GM20431 (cell line): ENCODE measurements around the gene MEF2A.

Experiments used
- in situ Hi-C: fragments of 300-500 bp; cut with MseI, MboI; formaldehyde crosslinking; loops from one replicate; pipeline ENCODE4 v1.15.0; 2020; ENCODE audit warnings: low sequenced_read_pairs; ENCODE audit not compliant: unreplicated experiment

The MEF2A gene

GRCh38 chr15:99721104-99721778 lies 155.5 kb downstream of the MEF2A start:
- in situ Hi-C loops, result no loop called here

GRCh38 chr15:99721896-99722295 lies 156.1 kb downstream of the MEF2A start:
- in situ Hi-C loops, result no loop called here

GRCh38 chr15:99722406-99722805 lies 156.6 kb downstream of the MEF2A start:
- in situ Hi-C loops, result no loop called here

GRCh38 chr15:99726333-99726732 lies 160.5 kb downstream of the MEF2A start:
- in situ Hi-C loops, result loop anchor here (25.0 kb wide), 1 partner anchor 464 kb away; the partner anchor contains the start of gene LRRC28

- in situ Hi-C loops, result loop anchor here (25.0 kb wide), 1 partner anchor 465 kb away; the partner anchor contains the start of gene LRRC28
Observed at GRCh38 chr15:99727330-99727729, 161.5 kb downstream of the MEF2A start.

GRCh38 chr15:99727733-99728132 lies 161.9 kb downstream of the MEF2A start:
- in situ Hi-C loops, result loop anchor here (25.0 kb wide), 1 partner anchor 465 kb away; the partner anchor contains the start of gene LRRC28

- in situ Hi-C loops, result loop anchor here (25.0 kb wide), 1 partner anchor 467 kb away; the partner anchor contains the start of gene LRRC28
Observed at GRCh38 chr15:99728916-99729315, 163.1 kb downstream of the MEF2A start.

GRCh38 chr15:99729327-99729726 lies 163.5 kb downstream of the MEF2A start:
- in situ Hi-C loops, result loop anchor here (25.0 kb wide), 1 partner anchor 467 kb away; the partner anchor contains the start of gene LRRC28

GRCh38 chr15:99729920-99730319 lies 164.1 kb downstream of the MEF2A start:
- in situ Hi-C loops, result loop anchor here (25.0 kb wide), 1 partner anchor 468 kb away; the partner anchor contains the start of gene LRRC28

- in situ Hi-C loops, result loop anchor here (25.0 kb wide), 1 partner anchor 469 kb away; the partner anchor contains the start of gene LRRC28
Observed at GRCh38 chr15:99731336-99732123, 165.7 kb downstream of the MEF2A start.

GRCh38 chr15:99732124-99732750 lies 166.5 kb downstream of the MEF2A start:
- in situ Hi-C loops, result loop anchor here (25.0 kb wide), 1 partner anchor 470 kb away; the partner anchor contains the start of gene LRRC28

- in situ Hi-C loops, result loop anchor here (25.0 kb wide), 1 partner anchor 471 kb away; the partner anchor contains the start of gene LRRC28
Observed at GRCh38 chr15:99732751-99733267, 167.0 kb downstream of the MEF2A start.

- in situ Hi-C loops, result loop anchor here (25.0 kb wide), 1 partner anchor 471 kb away; the partner anchor contains the start of gene LRRC28
Observed at GRCh38 chr15:99733268-99734039, 167.7 kb downstream of the MEF2A start, which contains the start of gene LYSMD4. Gene LYSMD4, minus strand, starts transcription at chr15:99733437. Its CDS starts 1,438 bp downstream, at chr15:99731999.

- in situ Hi-C loops, result loop anchor here (25.0 kb wide), 1 partner anchor 472 kb away; the partner anchor contains the start of gene LRRC28
Observed at GRCh38 chr15:99734040-99734291, 168.2 kb downstream of the MEF2A start.

- in situ Hi-C loops, result loop anchor here (25.0 kb wide), 1 partner anchor 472 kb away; the partner anchor contains the start of gene LRRC28
Observed at GRCh38 chr15:99734575-99734974, 168.8 kb downstream of the MEF2A start.

- in situ Hi-C loops, result loop anchor here (25.0 kb wide), 1 partner anchor 474 kb away; the partner anchor contains the start of gene LRRC28
Observed at GRCh38 chr15:99735868-99736267, 170.1 kb downstream of the MEF2A start.

- in situ Hi-C loops, result loop anchor here (25.0 kb wide), 1 partner anchor 474 kb away; the partner anchor contains the start of gene LRRC28
Observed at GRCh38 chr15:99736702-99737101, 170.9 kb downstream of the MEF2A start.

GRCh38 chr15:99738021-99738847 lies 172.4 kb downstream of the MEF2A start:
- in situ Hi-C loops, result loop anchor here (25.0 kb wide), 1 partner anchor 476 kb away; the partner anchor contains the start of gene LRRC28
